Progenitor cell of endocrine pancreas (in vitro differentiated cells): Measurements from ENCODE around the gene CDC27. TPM values are rescaled to one million over a fixed set of nuclear protein-coding genes. Genes with fewer than 3 reads are reported as not detected.
"Not testable (repeated sequence)": the region's sequence is repeated elsewhere in the genome, so short reads cannot be mapped to it uniquely, and the experiment has no call there.

Experiments used
- DNase-seq: peaks from one replicate; pipeline ENCODE4 v3.0.0; 2021; ENCODE audit warnings: low spot score; ENCODE audit not compliant: unreplicated experiment
- H3K27ac Mint-ChIP-seq: 2 replicates; pipeline ENCODE4 v1.8.0; 2021; ENCODE audit warnings: mild to moderate bottlenecking, moderate library complexity, mixed read lengths
- H3K27me3 Mint-ChIP-seq: 2 replicates; pipeline ENCODE4 v1.8.0; 2021; ENCODE audit warnings: mixed read lengths
- H3K36me3 Mint-ChIP-seq: 2 replicates; pipeline ENCODE4 v1.8.0; 2022; ENCODE audit warnings: mixed read lengths; ENCODE audit not compliant: insufficient read depth
- H3K4me1 Mint-ChIP-seq: 2 replicates; pipeline ENCODE4 v1.8.0; 2021; ENCODE audit warnings: low read depth, mixed read lengths
- H3K4me3 Mint-ChIP-seq: 2 replicates; pipeline ENCODE4 v1.8.0; 2021; ENCODE audit warnings: low read depth, mild to moderate bottlenecking, moderate library complexity, mixed read lengths
- H3K9me3 Mint-ChIP-seq: 2 replicates; pipeline ENCODE4 v1.8.0; 2021; ENCODE audit warnings: low read depth, mixed read lengths
- total RNA-seq: library from RNA; stranded (reverse); gene quantifications from 2 replicates; pipeline ENCODE4 v1.2.1, GENCODE V29; 2021
- TF ChIP-seq, protein P1 (sequence below): fragments of 200-600 bp; sonication (generic); IDR thresholded peaks from one replicate; pipeline ENCODE4 v1.5.0; 2021; ENCODE audit warnings: antibody characterized with exemption, mild to moderate bottlenecking; ENCODE audit not compliant: unreplicated experiment

Gene CDC27
- total RNA-seq, 1 donor from 2014 or later = 87.4 TPM

DNA sequence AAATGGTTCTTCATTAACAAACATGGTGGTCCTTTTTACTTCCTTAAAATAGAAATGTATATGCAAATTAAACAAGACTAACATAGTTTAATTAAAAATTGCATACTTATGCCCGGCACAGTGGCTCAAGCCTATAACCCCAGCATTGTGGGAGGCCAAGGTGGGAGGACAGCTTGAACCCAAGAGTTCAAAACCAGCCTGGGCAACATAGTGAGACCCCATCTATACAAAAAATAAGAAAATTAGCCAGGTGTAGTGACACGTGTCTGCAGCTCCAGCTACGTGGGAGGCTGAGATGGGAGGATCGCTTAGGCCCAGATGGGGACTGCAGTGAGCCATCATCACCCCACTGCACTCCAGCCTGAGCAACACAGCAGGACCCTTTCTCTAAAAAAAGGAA is 18.4 kb downstream of the CDC27 start:
- no peak for DNase-seq
- H3K4me3 Mint-ChIP-seq = no peak overlapping the region
- no peaks in the 10 kb centered on the region for H3K9me3 Mint-ChIP-seq
- H3K27ac Mint-ChIP-seq = no peak overlapping the region
- TF ChIP-seq, protein P1, sequence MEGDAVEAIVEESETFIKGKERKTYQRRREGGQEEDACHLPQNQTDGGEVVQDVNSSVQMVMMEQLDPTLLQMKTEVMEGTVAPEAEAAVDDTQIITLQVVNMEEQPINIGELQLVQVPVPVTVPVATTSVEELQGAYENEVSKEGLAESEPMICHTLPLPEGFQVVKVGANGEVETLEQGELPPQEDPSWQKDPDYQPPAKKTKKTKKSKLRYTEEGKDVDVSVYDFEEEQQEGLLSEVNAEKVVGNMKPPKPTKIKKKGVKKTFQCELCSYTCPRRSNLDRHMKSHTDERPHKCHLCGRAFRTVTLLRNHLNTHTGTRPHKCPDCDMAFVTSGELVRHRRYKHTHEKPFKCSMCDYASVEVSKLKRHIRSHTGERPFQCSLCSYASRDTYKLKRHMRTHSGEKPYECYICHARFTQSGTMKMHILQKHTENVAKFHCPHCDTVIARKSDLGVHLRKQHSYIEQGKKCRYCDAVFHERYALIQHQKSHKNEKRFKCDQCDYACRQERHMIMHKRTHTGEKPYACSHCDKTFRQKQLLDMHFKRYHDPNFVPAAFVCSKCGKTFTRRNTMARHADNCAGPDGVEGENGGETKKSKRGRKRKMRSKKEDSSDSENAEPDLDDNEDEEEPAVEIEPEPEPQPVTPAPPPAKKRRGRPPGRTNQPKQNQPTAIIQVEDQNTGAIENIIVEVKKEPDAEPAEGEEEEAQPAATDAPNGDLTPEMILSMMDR = no peak
- H3K4me1 Mint-ChIP-seq = peaks cover 5% of the 10 kb centered on the region
- H3K36me3 Mint-ChIP-seq = peaks cover 17% of the 10 kb centered on the region
- H3K27me3 Mint-ChIP-seq = no peaks in the 10 kb centered on the region

DNA sequence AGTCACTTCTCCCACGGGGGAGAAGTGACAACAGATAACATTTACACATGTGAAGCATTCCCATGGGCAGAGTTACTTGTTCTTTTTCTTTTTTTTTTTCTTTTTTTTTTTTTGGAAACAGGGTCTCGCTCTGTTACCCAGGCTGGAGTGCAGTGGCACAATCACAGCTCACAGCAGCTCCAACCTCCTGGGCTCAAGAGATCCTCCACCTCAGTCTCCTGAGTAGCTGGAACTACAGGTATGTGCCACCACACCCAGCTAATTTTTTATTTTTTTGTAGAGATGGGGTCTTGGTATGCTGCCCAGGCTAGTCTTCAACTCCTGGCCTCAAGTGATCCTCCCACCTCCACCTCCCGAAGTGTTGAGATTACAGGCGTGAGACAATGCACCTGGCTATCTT is 20.2 kb downstream of the CDC27 start:
- not testable (repeated sequence) for H3K4me3 Mint-ChIP-seq, DNase-seq, H3K9me3 Mint-ChIP-seq, H3K27me3 Mint-ChIP-seq, H3K27ac Mint-ChIP-seq, H3K4me1 Mint-ChIP-seq
- peaks cover 17% of the 10 kb centered on the region for H3K36me3 Mint-ChIP-seq

DNA sequence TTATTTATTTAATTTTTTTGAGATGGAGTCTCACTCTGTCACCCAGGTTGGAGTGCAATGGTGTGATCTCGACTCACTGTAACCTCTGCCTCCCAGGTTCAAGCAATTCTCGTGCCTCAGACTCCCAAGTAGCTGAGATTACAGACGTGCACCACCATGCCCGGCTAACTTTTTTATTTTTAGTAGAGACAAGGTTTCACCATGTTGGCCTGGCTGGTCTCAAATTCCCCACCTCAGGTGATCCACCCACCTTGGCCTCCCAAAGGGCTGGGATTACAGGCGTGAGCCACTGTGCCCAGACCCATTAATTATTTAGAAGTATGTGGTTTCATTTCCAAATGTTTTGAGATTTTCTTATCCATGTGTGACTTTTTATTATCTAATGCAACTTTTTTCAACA is 22.2 kb downstream of the CDC27 start:
- DNase-seq, H3K4me3 Mint-ChIP-seq, H3K4me1 Mint-ChIP-seq, H3K27ac Mint-ChIP-seq, H3K9me3 Mint-ChIP-seq, H3K27me3 Mint-ChIP-seq: not testable (repeated sequence)
- H3K36me3 Mint-ChIP-seq = peaks cover 19% of the 10 kb centered on the region

DNA sequence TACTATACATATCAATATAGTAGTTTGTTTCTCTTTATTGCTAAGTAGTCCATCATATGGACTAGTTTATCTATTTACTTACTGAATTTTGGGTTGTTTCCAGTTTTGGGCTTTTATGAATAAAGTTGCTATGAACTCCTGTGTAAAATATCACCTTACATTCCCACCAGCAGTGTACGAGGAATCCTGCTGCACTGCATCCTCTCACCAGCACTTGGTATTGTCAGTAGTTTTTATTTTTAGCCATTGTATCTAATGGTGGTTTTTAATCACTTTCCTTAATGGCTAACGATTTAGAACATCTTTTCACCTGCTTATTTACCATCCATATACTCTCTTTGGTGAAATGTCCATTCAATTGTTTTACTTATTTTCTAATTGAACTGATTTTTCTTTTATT is 24.0 kb downstream of the CDC27 start:
- no peaks in the 10 kb centered on the region for H3K9me3 Mint-ChIP-seq
- peaks cover 3% of the 10 kb centered on the region for H3K4me1 Mint-ChIP-seq
- TF ChIP-seq, protein P1 = no peak
- H3K27ac Mint-ChIP-seq = no peak overlapping the region
- no peak for DNase-seq
- peaks cover 17% of the 10 kb centered on the region for H3K36me3 Mint-ChIP-seq
- no peaks in the 10 kb centered on the region for H3K27me3 Mint-ChIP-seq
- no peak overlapping the region for H3K4me3 Mint-ChIP-seq

DNA sequence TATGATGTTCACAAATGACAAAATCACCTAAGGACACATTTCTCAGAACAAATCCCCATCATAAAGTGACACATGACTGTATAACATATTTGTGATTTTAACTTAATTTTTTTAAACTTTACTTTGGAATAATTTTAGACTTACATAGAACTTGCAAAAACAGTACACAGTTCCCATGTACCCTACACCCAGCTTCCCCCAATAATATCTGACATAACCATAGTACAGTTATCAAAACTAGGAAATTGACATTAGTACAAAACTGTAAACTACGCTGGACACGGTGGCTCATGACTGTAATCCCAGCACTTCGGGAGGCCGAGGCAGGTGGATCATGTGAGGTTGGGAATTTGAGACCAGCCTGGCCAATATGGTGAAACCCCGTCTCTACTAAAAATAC is 24.8 kb downstream of the CDC27 start:
- DNase-seq = no peak
- Mint-ChIP-seq H3K36me3 (peaks cover 19% of the 10 kb centered on the region), H3K27me3 (no peaks in the 10 kb centered on the region), H3K27ac (no peak overlapping the region), H3K4me3 (no peak overlapping the region), H3K9me3 (no peaks in the 10 kb centered on the region), H3K4me1 (peaks cover 3% of the 10 kb centered on the region)
- TF ChIP-seq, protein P1 = no peak

DNA sequence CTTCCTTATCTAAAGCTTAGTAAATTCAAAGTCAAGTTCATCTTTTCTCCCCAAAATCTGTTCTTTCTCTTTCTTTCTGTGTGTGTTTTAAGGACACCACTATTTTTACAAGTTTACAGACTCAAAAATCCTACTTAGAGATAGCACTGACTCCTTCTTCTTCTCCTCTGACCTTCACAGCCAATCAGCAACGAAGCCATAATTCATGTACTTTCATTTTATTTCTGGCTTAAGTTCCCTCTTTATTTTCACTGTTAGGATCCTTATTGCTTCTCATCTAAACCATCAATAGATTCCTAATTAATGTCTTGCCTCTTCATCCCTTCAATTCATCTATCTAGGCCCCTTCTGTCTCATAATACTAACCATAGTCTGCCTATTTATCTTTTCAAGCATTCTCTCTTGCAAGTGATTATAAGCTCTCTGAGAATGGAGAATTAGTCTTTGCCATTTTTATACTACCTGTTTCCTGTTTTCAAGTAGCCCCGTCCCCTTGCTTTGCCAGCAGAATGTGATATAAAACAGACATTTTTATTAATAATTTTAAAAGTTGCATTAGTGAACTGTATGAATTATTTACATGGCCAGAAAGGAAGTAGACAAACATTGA is 27.0 kb downstream of the CDC27 start:
- H3K4me1 Mint-ChIP-seq = no peaks in the 10 kb centered on the region
- DNase-seq = no peak
- H3K9me3 Mint-ChIP-seq = no peaks in the 10 kb centered on the region
- no peaks in the 10 kb centered on the region for H3K27me3 Mint-ChIP-seq
- H3K36me3 Mint-ChIP-seq = peaks cover 13% of the 10 kb centered on the region
- no peak overlapping the region for H3K4me3 Mint-ChIP-seq
- TF ChIP-seq, protein P1 = no peak
- H3K27ac Mint-ChIP-seq = no peak overlapping the region
